Testis (tissue), 3 donors: Measurements from ENCODE around the gene CALHM6. TPM values are rescaled to one million over a fixed set of nuclear protein-coding genes. Genes with fewer than 3 reads are reported as not detected.
A peak's percentile ranks its signal among the peaks of the same experiment; 100 is the strongest.

Source experiments
- DNase-seq: peaks from one replicate; pipeline ENCODE4 v3.0.0-alpha.2; 2019
- H3K27ac ChIP-seq, 2 donors: fragments of 200-600 bp; sonication (generic); one replicate each; pipeline ENCODE4 v1.5.1; 2019
- H3K27me3 ChIP-seq: fragments of 200-600 bp; sonication (generic); one replicate; pipeline ENCODE4 v1.5.1; 2019
- H3K36me3 ChIP-seq: fragments of 200-600 bp; sonication (generic); one replicate; pipeline ENCODE4 v1.5.1; 2017; ENCODE audit warnings: low read depth; ENCODE audit errors: missing control alignments
- H3K4me1 ChIP-seq: fragments of 200-600 bp; sonication (generic); one replicate; pipeline ENCODE4 v1.5.1; 2019
- H3K4me3 ChIP-seq, 2 donors: fragments of 200-600 bp; sonication (generic); one replicate each; pipeline ENCODE4 v1.5.1; 2017 to 2019
- H3K9me3 ChIP-seq: fragments of 200-600 bp; sonication (generic); one replicate; pipeline ENCODE4 v1.5.1; 2017
- CTCF ChIP-seq, 3 experiments: fragments of 450-650 bp in 2 of 3; fragments of 200-600 bp in 1 of 3; sonication (generic) in 1 of 3; IDR thresholded peaks; one replicate each; pipeline ENCODE4 v1.5.1; 2016 to 2019; ENCODE audit warnings: antibody characterized with exemption in 3 of 3, mild to moderate bottlenecking in 2 of 3, moderate library complexity in 1 of 3
- POLR2A ChIP-seq: fragments of 450-650 bp; IDR thresholded peaks from one replicate; pipeline ENCODE4 v1.6.1; 2017; ENCODE audit warnings: antibody characterized with exemption, mild to moderate bottlenecking, moderate library complexity
- WGBS, 2 donors: methylation state at CpG; one replicate each; pipeline ENCODE4 v1.1.5; 2018; 5-methylcytosine and 5-hydroxymethylcytosine counted together
- intact Hi-C: fragments of 100-400 bp; cut with DNase I; formaldehyde crosslinking; loops from one replicate; pipeline ENCODE4 v1.15.1; 2023; ENCODE audit warnings: low total_unique reads
- polyA plus RNA-seq: library from polyadenylated mRNA; stranded (reverse); fragments of 350-450 nt; fragmentation: Illumina TruSeq; extraction: RNeasy Lipid Tissue Mini Kit (QIAGEN cat#74804); gene quantifications from one replicate; pipeline ENCODE4 v1.2.3, GENCODE V29; 2014; ENCODE audit warnings: low read depth, low replicate concordance; ENCODE audit not compliant: insufficient read depth
- total RNA-seq, 2 donors: library from RNA; depleted of rRNA; stranded (reverse); fragments of >200 nt; gene quantifications; one replicate each; pipeline ENCODE4 v1.2.3, GENCODE V29; 2016

Gene CALHM6
- total and polyA plus RNA-seq, 3 donors from 2014 or later: 9.7 to 15.7 (median 10.4) TPM

GRCh38 chr6:116459927-116460326 is 1.2 kb upstream of the CALHM6 start:
- no peak overlapping the region for H3K4me3 ChIP-seq
- 90 to 94% methylated on average over 4 of the region's 4 CpGs for WGBS, 2 donors
- H3K9me3 ChIP-seq: no peaks in the 10 kb centered on the region
- DNase-seq: no peak
- no peak for TF ChIP-seq CTCF (IDR thresholded peaks at IDR 0.05)
- TF ChIP-seq POLR2A: no peak
- H3K27ac ChIP-seq: no peak overlapping the region
- H3K36me3 ChIP-seq: no peaks in the 10 kb centered on the region
- H3K4me1 ChIP-seq: no peaks in the 10 kb centered on the region
- no peaks in the 10 kb centered on the region for H3K27me3 ChIP-seq
- intact Hi-C loops: no loop called here

GRCh38 chr6:116461932-116462885 is 1.0 kb downstream of the CALHM6 start:
- TF ChIP-seq CTCF (IDR thresholded peaks at IDR 0.05) (no peak), POLR2A (no peak)
- DNase-seq: peak; percentile 83
- Histone ChIP-seq H3K4me3 (peak overlapping the region; percentile 55 to 58), H3K9me3 (no peaks in the 10 kb centered on the region), H3K27me3 (no peaks in the 10 kb centered on the region), H3K27ac (peak overlapping the region; percentile 6 to 45), H3K4me1 (no peaks in the 10 kb centered on the region), H3K36me3 (no peaks in the 10 kb centered on the region)
- intact Hi-C loops: no loop called here
- 10 to 13% methylated on average over 26 to 63 of the region's 84 CpGs for WGBS, 2 donors

- WGBS, 2 donors: 73 to 77% methylated on average over 4 of the region's 4 CpGs
- H3K9me3 ChIP-seq: no peaks in the 10 kb centered on the region
- H3K4me1 ChIP-seq: no peaks in the 10 kb centered on the region
- no peaks in the 10 kb centered on the region for H3K27me3 ChIP-seq
- H3K27ac ChIP-seq: no peak overlapping the region
- no peaks in the 10 kb centered on the region for H3K36me3 ChIP-seq
- no peak overlapping the region for H3K4me3 ChIP-seq
- intact Hi-C loops: no loop called here
- TF ChIP-seq CTCF (IDR thresholded peaks at IDR 0.05) (no peak), POLR2A (no peak)
- no peak for DNase-seq
Measured at GRCh38 chr6:116463301-116463700, 2.1 kb downstream of the CALHM6 start.

- no peak for DNase-seq
- WGBS, 2 donors: 62 to 76% methylated on average over 5 of the region's 5 CpGs
- Histone ChIP-seq H3K36me3 (no peaks in the 10 kb centered on the region), H3K27ac (no peak overlapping the region), H3K4me1 (no peaks in the 10 kb centered on the region), H3K27me3 (no peaks in the 10 kb centered on the region), H3K4me3 (no peak overlapping the region), H3K9me3 (no peaks in the 10 kb centered on the region)
- TF ChIP-seq POLR2A: no peak
- TF ChIP-seq CTCF (IDR thresholded peaks at IDR 0.05): no peak
- intact Hi-C loops: no loop called here
Measured at GRCh38 chr6:116465246-116465645, 4.1 kb downstream of the CALHM6 start.
